ENCODE measurements around the gene SLC35A3.
"Not testable (repeated sequence)": the region's sequence is repeated elsewhere in the genome, so short reads cannot be mapped to it uniquely, and the experiment has no call there.

SLC35A3 gene

GRCh38 chr1:99969729-99970621, at the start of gene SLC35A3:
SLC35A3 (plus strand) TSS chr1:99969996; CDS start chr1:99993555, 23,559 bp downstream.
- peak; percentile 24 to 85 (median 66) for DNase-seq

DNA sequence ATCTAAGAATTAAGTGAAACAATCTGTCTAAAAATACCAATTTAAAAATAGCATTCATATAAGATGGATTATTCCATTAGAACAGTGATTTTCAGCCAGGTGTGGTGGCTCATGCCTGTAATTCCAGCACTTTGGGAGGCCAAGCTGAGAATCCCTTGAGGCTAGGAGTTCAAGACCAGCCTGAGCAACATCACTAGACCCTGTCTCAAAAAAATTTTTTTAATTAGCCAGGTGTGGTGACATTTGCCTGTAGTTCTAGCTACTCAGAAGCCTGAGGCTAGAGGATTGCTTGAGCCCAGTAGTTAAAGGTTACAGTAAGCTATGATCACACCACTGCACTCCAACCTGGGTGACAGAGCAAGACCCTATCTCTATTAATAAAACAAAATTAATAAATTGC, 35.0 kb upstream of the SLC35A3 start:
- DNase-seq, result no peak

DNA sequence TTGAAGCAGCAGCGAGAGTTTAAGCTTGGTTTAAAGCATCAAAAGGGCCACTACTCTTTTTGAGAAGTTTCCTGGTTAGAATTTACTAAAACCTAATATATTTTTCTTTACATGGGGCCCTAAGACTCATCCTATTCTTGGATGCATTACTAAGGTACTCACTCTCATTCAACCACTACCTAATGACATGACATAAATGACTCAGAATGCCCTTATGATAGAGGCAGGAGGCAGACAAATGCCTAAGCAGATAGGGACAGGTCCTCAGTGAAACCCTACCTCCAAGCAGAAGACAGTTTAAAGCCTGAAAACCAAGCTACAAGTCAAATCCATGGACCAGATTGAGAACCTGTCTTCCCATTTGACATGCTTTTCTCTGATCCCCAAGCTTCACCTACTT, 34.3 kb upstream of the SLC35A3 start:
- no peak for DNase-seq

- no peak for DNase-seq
These were observed 33.7 kb upstream of the SLC35A3 start for GRCh38 chr1:99936071-99936470.

DNA sequence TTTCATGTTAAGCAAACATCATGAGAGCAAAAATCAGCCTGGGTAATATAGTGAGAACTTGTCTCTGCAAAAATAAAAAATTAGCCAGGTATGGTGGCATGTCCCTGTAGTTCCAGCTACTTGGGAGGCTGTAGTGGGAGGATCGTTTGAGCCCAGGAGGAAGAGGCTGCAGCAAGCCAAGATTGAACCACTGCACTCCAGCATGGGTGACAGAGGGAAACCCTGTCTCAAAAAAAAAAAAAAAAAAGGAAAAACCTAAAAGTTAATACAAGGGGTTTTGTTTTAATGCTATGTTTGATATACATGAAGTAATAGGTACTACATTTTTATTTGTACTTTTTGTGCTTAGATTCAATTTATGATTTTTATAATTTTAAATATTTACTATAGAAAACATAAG, 27.1 kb upstream of the SLC35A3 start:
- no peak for DNase-seq

DNA sequence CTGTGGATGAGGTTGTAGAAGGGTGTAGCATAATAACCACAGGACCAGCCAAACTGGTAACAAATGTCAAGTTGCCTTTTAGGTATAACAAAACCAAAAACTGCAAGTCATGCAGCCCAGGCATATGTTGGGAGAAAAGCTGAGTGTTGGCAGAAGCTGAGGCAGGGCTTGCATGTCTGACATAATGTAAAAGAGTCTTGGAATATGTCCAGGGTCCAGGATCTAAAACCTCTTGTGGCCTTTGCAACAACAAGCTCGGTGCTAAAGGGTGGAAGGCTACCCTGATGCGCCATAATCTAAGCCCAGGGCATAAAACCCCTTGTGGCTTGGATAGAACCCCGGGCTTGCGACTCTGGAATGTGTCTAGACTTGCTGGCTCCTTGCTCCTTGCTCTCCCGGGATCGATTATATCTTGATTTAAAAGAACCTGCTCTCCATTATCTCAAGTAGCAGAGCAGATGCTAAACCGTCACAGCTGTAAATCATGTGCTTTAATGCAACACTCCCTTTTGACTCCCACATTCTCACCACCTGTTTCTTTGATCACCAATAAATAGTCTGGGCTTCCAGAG, 26.5 kb upstream of the SLC35A3 start:
- no peak for DNase-seq

GRCh38 chr1:99944192-99944591, 25.6 kb upstream of the SLC35A3 start:
- no peak for DNase-seq

DNA sequence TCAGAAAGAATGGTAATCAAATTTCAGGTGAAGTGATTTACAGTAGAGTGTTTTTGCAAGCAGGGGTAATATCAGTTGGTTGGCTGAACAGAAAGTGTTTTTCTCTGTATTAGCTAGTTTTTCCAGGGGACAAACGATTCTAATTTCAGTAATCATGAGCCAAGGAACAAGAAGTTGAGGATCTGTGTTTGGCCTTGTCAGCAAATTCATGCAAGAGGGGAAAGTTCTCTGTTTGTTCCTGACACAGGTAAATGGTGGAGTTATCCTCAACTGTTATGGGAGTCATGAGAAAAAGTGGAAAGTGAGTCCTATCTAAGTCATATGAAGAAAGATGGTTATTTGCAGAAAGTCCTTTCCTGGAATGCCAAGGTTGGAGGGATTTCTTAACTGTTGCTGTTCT, 24.6 kb upstream of the SLC35A3 start:
- DNase-seq, result no peak

GRCh38 chr1:99950486-99950885, 19.3 kb upstream of the SLC35A3 start:
- DNase-seq, result no peak

GRCh38 chr1:99952522-99952921, 17.3 kb upstream of the SLC35A3 start:
- no peak for DNase-seq

DNA sequence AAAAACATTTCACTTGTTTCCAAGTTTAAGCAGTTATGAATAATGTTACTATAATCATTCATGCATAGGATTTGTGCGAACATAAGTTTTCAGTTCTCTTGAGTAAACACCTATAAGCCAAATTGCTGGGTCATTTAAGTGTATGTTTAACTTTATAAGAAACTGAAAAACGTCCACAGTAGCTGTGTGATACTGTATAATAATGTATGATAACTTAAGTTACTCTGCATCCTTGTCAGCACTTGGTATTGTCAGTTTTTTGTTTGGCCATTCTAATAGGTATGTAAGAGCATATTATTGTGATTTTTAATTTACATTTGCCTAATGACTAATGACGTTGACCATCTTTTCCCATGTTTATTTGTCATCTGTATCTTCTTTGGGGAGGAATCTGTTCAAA, 14.4 kb upstream of the SLC35A3 start:
- no peak for DNase-seq

- DNase-seq, result no peak
These were observed 13.0 kb upstream of the SLC35A3 start for GRCh38 chr1:99956755-99957154.

DNA sequence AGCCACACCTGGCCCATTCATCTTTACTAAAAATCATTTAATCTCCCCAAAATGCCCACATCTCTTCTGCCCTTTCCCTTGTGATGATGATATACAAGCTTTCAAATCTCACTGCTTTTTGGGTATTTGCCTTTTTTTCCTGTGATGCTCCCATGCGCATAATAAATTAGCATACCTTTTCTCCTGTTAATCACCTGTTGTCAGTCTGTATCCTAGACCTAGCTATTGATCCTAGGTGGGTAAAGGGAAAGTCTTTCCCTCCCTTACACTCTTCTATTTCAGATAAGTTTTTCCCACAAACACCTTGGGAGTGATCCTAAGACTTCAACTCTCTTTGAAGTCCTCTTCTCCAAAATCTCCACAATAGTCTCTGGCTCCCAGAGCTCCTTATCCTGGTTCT, 12.0 kb upstream of the SLC35A3 start:
- DNase-seq, result no peak

GRCh38 chr1:99959189-99959705, 10.5 kb upstream of the SLC35A3 start:
- DNase-seq, result not testable (repeated sequence)

DNA sequence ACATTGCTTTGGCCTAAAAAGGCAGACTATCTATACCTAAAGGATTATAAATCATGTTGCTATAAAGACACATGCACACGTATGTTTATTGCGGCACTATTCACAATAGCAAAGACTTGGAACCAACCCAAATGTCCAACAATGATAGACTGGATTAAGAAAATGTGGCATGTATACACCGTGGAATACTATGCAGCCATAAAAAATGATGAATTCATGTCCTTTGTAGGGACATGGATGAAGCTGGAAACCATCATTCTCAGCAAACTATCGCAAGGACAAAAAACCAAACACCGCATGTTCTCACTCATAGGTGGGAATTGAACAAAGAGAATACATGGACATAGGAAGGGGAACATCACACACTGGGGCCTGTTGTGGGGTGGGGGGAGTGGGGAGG, 9.5 kb upstream of the SLC35A3 start:
- DNase-seq, result not testable (repeated sequence)

GRCh38 chr1:99963041-99963795, 6.6 kb upstream of the SLC35A3 start:
- no peak for DNase-seq

- no peak for DNase-seq
These were observed 5.0 kb upstream of the SLC35A3 start for GRCh38 chr1:99964806-99965205.

GRCh38 chr1:99965646-99966375, 4.0 kb upstream of the SLC35A3 start:
- no peak for DNase-seq

GRCh38 chr1:99968214-99968613, 1.6 kb upstream of the SLC35A3 start:
- DNase-seq, result no peak

GRCh38 chr1:99969260-99969728, 502 bp upstream of the SLC35A3 start:
- peak in 2 of 51 donors; percentile 19 to 32 for DNase-seq

DNA sequence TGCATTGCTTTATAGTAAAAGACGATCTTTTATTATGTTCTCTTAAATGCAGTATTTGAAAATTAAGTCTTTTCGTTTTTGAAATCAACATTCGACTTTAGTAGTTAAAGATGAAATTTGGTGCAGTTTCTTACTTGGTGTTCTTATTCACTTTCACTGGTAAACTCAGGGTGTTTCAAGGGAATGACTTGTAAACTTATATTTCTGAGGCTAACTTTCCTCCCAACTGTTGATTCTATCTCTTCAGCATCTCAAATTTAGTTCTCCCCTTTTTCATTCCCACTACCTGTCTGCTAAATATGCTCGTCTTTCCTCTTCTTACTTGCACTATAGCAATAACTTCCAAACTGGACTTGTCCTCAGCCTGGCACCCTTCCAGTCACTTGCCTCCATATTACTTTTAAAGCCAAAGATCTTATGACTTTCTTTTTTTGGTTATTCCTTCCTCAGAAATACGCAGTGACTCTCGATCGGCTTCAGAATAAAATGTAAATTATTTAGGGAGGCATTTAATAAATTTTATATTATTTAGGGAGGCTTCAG, 988 bp downstream of the SLC35A3 start:
- DNase-seq, result no peak
